NB4 (cell line): ENCODE results near the gene MYT1.

Experiments used
- MYC ChIP-seq: IDR thresholded peaks from 2 replicates; pipeline ENCODE4 v1.6.1; 2011; ENCODE audit warnings: low read depth, low read length
- POLR2A ChIP-seq: IDR thresholded peaks from 2 replicates; pipeline ENCODE4 v1.6.1; 2011; ENCODE audit warnings: mild to moderate bottlenecking; ENCODE audit not compliant: insufficient read length; ENCODE audit errors: extremely low read depth
- TF ChIP-seq, protein P1 (sequence below): IDR thresholded peaks from one replicate; pipeline ENCODE4 v1.5.1; 2012; ENCODE audit warnings: low read depth, low read length
- TF ChIP-seq, protein P2 (sequence below): IDR thresholded peaks from 2 replicates; pipeline ENCODE4 v1.6.1; 2011; ENCODE audit warnings: low read depth, low read length

- TF ChIP-seq MYC, result no peak
- TF ChIP-seq, protein P1, sequence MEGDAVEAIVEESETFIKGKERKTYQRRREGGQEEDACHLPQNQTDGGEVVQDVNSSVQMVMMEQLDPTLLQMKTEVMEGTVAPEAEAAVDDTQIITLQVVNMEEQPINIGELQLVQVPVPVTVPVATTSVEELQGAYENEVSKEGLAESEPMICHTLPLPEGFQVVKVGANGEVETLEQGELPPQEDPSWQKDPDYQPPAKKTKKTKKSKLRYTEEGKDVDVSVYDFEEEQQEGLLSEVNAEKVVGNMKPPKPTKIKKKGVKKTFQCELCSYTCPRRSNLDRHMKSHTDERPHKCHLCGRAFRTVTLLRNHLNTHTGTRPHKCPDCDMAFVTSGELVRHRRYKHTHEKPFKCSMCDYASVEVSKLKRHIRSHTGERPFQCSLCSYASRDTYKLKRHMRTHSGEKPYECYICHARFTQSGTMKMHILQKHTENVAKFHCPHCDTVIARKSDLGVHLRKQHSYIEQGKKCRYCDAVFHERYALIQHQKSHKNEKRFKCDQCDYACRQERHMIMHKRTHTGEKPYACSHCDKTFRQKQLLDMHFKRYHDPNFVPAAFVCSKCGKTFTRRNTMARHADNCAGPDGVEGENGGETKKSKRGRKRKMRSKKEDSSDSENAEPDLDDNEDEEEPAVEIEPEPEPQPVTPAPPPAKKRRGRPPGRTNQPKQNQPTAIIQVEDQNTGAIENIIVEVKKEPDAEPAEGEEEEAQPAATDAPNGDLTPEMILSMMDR, result no peak
- no peak for TF ChIP-seq POLR2A
- TF ChIP-seq, protein P2, sequence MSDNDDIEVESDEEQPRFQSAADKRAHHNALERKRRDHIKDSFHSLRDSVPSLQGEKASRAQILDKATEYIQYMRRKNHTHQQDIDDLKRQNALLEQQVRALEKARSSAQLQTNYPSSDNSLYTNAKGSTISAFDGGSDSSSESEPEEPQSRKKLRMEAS, result no peak
Measured at GRCh38 chr20:64260239-64260638, 96.0 kb downstream of the MYT1 start.
